ENCODE results near the gene PRR33. TPM values are rescaled to one million over a fixed set of nuclear protein-coding genes. Genes with fewer than 3 reads are reported as not detected.

Gene PRR33
- total RNA-seq, 1 experiment from 2014 or later: not detected

DNA sequence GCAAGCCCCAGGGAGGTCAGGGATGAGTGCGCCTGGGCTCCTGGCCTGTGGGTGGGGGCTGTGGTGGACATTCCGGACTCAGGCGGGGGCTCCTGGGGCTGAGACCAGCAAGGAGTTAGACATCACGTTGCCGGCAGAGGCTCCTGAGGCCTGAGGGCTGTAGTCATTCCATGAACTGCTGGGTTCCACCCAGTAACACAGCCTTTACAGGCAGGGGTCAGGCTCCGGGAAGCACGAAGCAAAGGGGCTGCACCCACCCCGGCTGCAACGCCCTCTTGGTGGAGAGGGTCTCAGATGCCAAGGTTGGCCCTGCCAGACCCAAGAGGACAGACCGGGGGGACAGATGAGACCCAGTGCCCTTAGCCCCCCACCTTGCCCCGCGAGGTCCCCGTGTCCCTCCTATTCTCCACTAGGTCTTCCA is 36.8 kb upstream of the PRR33 start:
- DNase-seq (ENCODE audit: low spot score): no peak

GRCh38 chr11:1927848-1928469 is 36.3 kb upstream of the PRR33 start:
- no peak for DNase-seq (ENCODE audit: low spot score)

DNA sequence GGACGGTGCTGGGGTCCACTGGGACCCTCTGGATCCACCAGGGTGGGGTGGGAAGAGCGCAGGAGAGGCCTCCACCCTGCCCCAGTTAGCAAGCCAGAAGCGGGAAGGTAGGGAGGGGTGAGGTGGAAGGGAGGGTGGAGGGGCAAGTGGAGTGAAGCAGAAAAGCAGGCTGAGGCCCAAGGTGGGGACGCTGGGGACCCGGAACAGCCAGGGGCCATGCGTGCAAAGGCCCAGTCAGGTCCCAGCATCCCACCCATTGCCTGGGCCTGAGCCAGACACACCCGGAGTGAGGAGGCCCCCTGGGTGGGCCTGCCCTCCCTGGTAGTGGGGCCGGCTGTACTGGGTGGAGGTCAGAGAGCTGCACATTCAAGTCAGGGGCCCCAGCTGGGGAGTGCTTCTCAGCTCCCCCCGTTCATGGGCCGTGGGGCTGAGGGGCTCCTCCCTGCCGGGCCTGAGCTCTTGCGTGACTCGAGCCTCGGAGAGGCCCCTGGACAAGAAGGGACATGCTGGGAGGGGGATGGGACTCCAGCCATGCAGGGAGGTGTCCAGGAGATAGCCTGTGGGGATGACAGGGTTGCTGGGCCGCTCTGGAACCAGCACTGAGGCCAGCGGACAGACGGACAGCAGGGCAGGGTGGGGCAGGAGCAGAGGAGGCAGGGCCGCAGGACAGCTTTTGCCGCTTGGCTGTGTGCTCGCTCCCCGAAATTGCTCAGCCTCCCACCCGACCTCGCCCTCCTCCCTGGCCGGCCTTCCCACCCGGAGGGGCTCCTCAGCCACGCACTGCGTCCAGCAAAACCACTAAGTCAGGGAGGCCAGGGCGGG is 35.5 kb upstream of the PRR33 start:
- DNase-seq (ENCODE audit: low spot score): no peak

DNA sequence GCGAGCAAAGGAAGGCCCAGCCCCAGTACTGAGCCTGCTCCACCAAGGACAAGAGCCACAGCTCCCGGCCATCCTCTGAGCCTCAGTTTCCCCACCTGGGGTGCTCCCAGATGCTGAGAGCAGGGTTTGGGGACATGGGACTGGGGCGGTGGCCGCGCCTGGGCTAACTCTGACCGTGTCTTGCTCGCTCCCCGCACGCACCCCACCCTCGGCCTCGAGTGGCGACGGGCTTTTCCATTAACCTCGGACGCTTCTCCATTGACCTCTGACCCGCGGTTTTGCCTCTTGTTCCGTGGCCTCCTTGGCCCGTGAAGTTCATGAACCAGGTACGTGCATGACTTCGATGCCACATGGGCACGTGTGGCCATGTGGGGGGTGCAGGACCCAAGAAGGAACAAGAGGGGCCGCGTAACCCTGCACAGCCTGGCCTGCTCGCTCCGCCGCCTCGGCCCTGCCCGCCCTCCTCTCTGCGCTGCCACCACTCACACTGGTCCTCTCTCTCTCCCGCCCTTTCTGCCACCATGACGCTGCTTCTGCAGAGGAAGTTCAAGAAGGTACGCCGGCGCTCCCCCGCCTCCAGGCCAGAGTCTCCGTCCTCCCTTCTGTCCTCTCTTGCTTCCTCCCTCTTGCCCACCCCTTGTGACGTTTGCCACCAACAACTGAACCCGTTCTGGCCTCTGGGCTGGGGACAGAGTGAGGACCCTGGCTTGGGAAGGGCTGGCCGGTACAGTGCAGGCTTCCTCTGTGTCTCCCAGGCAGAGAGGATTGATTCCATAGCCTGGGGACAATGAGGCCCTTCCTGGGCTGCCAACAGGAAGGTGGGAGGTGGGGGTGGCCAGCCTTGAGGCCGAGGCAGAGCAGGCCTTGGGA is 34.7 kb upstream of the PRR33 start:
- DNase-seq (ENCODE audit: low spot score): no peak

GRCh38 chr11:1925373-1926155 is 33.9 kb upstream of the PRR33 start:
- no peak for DNase-seq (ENCODE audit: low spot score)

- DNase-seq (ENCODE audit: low spot score): no peak
Measured at GRCh38 chr11:1924646-1925372, 33.1 kb upstream of the PRR33 start.

GRCh38 chr11:1924181-1924580 is 32.5 kb upstream of the PRR33 start:
- DNase-seq (ENCODE audit: low spot score): no peak

GRCh38 chr11:1923201-1923956 is 31.7 kb upstream of the PRR33 start:
- DNase-seq (ENCODE audit: low spot score): no peak

- no peak for DNase-seq (ENCODE audit: low spot score)
Measured at GRCh38 chr11:1922481-1923081, 30.9 kb upstream of the PRR33 start.

DNA sequence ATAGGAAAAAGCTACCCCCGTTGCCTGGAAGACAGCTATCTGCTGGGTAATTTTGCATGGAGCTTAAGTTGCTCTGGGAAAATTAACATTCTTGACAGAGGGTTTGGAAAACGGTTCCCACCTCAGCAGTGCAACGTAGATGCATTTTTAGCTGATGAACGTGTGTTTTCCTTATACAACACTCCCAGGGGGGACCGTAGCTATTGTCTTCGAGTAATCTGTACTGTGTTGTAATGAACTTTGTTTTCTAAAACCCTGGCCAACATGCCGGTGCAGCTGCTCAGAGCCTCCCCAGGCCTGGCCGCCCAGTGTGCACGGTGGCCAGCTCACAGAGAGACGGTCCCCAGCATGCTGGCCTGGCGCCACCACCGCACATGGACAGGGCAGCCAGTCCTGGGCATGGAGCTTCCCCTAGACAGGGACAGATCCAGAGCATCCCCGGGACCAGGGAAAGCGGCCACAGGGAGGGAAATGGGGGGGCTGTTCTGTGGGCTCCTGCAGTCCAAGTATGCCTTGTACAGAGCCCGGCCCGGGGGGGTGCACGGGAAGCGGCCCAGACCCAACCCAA is 30.0 kb upstream of the PRR33 start:
- DNase-seq (ENCODE audit: low spot score): no peak

DNA sequence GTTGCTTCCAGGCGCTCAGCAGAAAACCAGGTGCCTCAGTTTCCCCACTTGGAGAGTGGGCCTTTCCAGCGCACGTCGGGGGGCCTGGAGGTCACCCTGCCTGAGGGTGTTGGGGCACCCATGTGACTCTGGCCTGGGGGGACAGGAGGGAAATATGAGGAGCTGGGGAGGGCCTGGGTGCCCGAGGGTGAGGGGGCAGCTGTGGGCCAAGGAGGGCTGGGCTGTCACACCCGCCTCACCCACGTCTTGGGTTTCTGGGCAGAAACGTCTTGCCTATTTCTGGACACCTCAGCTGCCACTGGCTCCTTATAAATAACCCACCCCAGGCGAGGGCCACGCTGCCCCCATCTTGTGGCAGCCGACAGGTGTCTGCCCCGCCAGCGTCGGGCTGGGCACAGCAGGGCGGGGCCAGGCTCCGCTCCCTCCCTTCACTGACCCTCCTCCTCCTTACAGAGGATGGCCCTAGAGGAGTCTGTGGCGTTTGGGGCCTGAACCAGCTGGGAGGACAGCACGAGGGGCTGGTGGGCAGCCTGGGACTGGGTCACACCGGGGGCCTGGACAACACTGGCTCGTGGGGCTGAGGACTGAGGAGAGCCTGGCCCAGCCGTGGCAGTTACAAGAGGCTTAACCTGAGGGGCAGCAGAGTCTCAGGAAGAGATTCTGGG is 29.3 kb upstream of the PRR33 start:
- no peak for DNase-seq (ENCODE audit: low spot score)

GRCh38 chr11:1920128-1920908 is 28.6 kb upstream of the PRR33 start:
- DNase-seq (ENCODE audit: low spot score): no peak

DNA sequence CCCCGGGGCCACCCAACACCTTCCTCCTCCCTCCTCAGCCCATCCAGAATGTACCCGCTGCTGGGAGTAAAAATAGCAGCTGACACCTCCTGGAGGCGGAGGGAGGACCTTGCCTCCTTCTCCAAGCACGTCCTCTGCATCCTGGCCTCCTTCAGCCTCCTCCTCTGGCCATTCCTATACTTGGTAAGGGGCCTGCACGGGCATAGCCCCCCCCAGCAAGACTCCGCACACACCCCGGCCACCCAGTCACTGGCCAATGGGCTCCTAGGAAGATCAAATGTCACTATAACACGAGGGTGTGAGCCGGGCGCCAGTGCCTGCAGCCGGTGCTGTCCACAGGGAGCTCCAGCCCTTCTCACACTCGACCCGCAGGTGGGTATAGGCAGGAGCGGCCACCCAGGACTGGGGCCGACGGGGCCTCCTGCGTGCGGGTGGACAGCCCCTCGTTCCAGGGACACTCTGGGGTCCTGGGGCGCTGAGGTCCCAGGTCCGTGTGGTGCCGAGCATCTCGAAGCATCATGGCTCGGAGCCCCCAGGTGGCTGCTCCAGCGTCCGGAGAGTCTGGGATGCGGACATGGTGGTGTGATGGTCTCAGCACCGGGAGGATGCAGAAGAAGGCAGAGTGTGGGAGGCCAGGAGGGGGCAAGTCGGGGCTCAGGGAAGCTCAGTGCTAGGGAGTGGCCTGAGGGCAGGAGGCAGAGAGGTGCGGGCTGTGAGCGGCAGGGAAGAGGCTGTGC is 27.9 kb upstream of the PRR33 start, which contains the start of gene TNNT3:
Gene TNNT3, plus strand, starts transcription at position 313 of the 737 bp plus-strand sequence. CDS start 3,172 bp downstream, outside the sequence.
- no peak for DNase-seq (ENCODE audit: low spot score)

GRCh38 chr11:1918436-1919315 is 27.0 kb upstream of the PRR33 start:
- DNase-seq (ENCODE audit: low spot score): peak; percentile 37

DNA sequence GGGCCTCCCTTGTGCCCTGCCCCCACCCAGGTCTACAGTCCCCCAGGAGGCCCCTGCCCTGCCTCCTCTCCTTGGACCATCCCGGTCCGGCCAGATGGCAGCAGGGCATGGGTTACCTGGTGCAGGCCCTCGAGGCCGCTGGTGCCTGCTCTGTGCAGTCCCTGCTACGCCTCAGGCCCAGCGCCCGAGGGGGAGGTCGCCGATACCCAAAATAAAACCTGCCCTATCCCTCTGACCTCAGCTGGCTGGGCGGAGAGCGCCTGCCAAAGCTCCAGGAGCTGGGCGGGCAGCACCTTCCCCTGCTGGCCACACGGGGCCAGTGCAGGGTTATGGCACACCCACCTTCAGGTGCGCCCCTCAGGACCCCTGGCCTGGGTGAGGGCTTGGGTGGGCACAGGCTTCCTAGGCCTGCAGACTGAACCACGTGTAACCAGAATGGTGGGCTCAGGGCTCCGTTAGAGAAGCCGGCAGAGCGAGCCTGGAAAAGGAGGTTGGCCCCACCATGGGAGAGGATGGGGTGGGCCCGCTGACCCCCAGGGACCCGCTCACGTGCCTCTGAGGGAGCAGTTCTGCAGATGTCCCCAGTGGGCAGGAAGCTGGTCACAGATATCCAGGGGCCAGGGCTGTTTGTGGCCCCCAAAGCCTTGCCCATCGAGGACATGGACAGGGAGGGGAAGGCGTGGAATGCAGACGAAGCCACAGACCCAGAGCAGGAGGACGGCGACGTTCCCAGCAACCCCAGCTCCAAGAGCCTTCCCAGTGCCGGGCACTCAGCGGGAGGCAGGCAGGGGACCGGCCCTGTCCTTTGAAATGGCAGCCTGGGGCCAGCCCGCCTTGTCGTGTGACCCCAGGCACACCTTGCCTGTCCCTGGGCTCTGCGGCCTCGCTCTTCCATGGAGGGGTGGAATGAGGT is 26.1 kb upstream of the PRR33 start:
- no peak for DNase-seq (ENCODE audit: low spot score)
